ENCODE measurements around the gene UXS1. TPM values are rescaled to one million over a fixed set of nuclear protein-coding genes. Genes with fewer than 3 reads are reported as not detected.

Gene UXS1
- total and polyA plus RNA-seq, 9 of the 15 experiments (the other 6 are each of a cell fraction or from before 2014, with no cell fraction given) = 5.8 to 25.8 (median 15.0) TPM

GRCh38 chr2:106062627-106063026, 131.5 kb downstream of the UXS1 start (continued):
- TF ChIP-seq MAX (CRISPR knock-in tag; IDR thresholded peaks at IDR 0.05) = no peak
- no peak for TF ChIP-seq CHAMP1 (IDR thresholded peaks at IDR 0.05)
- TF ChIP-seq GATAD2A (IDR thresholded peaks at IDR 0.05) = no peak
- TF ChIP-seq CBX2 (IDR thresholded peaks at IDR 0.05; ENCODE audit: insufficient read depth, low read length, poor library complexity, severe bottlenecking) = no peak
- no peak for TF ChIP-seq ZNF76 (CRISPR knock-in tag; IDR thresholded peaks at IDR 0.05; ENCODE audit: borderline replicate concordance)
- no peak for TF ChIP-seq KLF10 (CRISPR knock-in tag; IDR thresholded peaks at IDR 0.05)
- TF ChIP-seq ZNF518B (CRISPR knock-in tag; IDR thresholded peaks at IDR 0.05) = no peak
- no peak for TF ChIP-seq KLF6 (CRISPR knock-in tag; IDR thresholded peaks at IDR 0.05; ENCODE audit: borderline replicate concordance)
- TF ChIP-seq BRD9 (IDR thresholded peaks at IDR 0.05; ENCODE audit: low read depth, partially characterized antibody) = no peak
- no peak for TF ChIP-seq HDAC6 (IDR thresholded peaks at IDR 0.05; ENCODE audit: low read depth, low read length)
- no peak for TF ChIP-seq ZNF12 (CRISPR knock-in tag; IDR thresholded peaks at IDR 0.05)

Measured in K562 (cell line).